ENCODE results near the gene TTI1.

- TF ChIP-seq, protein P1, sequence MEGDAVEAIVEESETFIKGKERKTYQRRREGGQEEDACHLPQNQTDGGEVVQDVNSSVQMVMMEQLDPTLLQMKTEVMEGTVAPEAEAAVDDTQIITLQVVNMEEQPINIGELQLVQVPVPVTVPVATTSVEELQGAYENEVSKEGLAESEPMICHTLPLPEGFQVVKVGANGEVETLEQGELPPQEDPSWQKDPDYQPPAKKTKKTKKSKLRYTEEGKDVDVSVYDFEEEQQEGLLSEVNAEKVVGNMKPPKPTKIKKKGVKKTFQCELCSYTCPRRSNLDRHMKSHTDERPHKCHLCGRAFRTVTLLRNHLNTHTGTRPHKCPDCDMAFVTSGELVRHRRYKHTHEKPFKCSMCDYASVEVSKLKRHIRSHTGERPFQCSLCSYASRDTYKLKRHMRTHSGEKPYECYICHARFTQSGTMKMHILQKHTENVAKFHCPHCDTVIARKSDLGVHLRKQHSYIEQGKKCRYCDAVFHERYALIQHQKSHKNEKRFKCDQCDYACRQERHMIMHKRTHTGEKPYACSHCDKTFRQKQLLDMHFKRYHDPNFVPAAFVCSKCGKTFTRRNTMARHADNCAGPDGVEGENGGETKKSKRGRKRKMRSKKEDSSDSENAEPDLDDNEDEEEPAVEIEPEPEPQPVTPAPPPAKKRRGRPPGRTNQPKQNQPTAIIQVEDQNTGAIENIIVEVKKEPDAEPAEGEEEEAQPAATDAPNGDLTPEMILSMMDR (IDR thresholded peaks at IDR 0.05; ENCODE audit: poor library complexity, severe bottlenecking): no peak
- no peak for TF ChIP-seq POLR2AphosphoS5 (IDR thresholded peaks at IDR 0.05)
- no peak for TF ChIP-seq EZH2 (IDR thresholded peaks at IDR 0.05; ENCODE audit: borderline replicate concordance, insufficient read depth, low read length, poor library complexity, severe bottlenecking)
- no peak for TF ChIP-seq TAF1 (IDR thresholded peaks at IDR 0.05; ENCODE audit: low read depth)
- no peak for TF ChIP-seq REST (IDR thresholded peaks at IDR 0.05; ENCODE audit: borderline replicate concordance)
- no peak for TF ChIP-seq EP300 (conservative IDR thresholded peaks at IDR 0.05; ENCODE audit: poor library complexity, severe bottlenecking)
Observed at GRCh38 chr20:37988306-37988954, 44.8 kb downstream of the TTI1 start.

All from neural cell (in vitro differentiated cells).